ENCODE results near the gene HSD17B12. TPM values are rescaled to one million over a fixed set of nuclear protein-coding genes. Genes with fewer than 3 reads are reported as not detected.
"Not testable (repeated sequence)": the region's sequence is repeated elsewhere in the genome, so short reads cannot be mapped to it uniquely, and the experiment has no call there.

Gene HSD17B12
- total RNA-seq, 1 experiment from 2014 or later, result 88.9 TPM

DNA sequence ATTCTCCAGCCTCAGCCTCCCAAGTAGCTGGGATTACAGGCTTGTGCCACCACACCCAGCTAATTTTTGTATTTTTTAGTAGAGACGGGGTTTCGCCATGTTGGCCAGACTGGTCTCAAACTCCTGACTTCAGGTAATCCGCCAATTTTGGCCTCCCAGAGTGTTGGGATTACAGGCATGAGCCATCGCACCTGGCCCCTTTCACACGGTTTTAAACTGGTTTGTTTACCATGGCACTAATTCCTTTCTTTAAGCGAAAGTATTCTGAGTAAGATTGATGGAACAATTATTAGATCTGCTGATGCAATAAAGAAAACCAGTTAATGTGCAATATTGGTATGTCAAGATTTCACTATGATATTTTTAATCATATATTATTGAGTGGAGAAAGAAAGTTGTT is 9.3 kb upstream of the HSD17B12 start:
- DNase-seq; H3K36me3 ChIP-seq; H3K9me3 ChIP-seq (replicated peaks); H3K4me3 ChIP-seq; H3K27me3 ChIP-seq; H3K4me1 ChIP-seq; H3K27ac ChIP-seq: not testable (repeated sequence)

DNA sequence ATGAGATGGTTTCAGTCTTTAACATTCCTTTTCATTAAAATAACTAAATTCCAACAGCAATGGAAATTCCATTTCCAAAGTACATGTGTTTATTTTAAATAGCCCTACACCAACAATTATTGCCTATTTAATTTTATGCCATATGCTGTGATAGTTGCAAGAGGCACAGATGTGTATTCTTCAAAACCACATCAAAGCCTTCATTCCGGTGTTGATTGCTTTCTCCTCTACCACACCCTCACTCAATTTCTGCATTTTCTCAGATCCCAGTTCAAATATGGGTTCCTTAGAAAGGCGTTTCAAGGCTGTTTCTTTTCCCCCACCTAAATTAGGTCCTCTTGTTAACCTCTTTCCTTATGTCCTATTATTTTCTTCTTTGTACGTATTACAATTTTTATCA is 6.0 kb upstream of the HSD17B12 start:
- H3K9me3 ChIP-seq (replicated peaks), result peaks cover 2% of the 10 kb centered on the region
- no peaks in the 10 kb centered on the region for H3K36me3 ChIP-seq
- H3K27ac ChIP-seq, result no peak overlapping the region
- H3K4me3 ChIP-seq, result no peak overlapping the region
- DNase-seq, result no peak
- H3K27me3 ChIP-seq, result peaks cover 2% of the 10 kb centered on the region; the same call in 1 of the 2 replicates
- peaks cover 4% of the 10 kb centered on the region; the same call in 1 of the 2 replicates for H3K4me1 ChIP-seq

DNA sequence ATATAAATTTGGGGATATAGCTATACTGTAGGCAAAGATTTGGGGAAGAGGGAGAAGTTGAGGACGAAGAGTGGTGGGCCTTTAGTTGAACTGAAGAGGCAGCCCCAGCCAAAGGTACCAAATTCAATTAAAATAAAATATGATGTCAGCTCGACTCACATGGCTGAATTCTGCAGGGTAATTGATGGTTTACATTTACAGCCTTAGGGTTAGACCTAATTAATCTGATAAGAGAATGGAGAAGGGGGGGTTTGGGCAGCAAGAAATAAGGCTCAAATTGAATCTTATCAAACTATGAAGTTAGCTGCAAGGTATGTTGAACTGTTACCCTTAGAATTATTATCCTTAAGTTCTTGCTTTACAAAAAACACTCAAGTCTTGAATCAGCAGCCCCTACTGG is 3.6 kb upstream of the HSD17B12 start:
- Histone ChIP-seq H3K4me1 (peaks cover 5% of the 10 kb centered on the region), H3K27me3 (peaks cover 2% of the 10 kb centered on the region; the same call in 1 of the 2 replicates), H3K27ac (no peak overlapping the region), H3K9me3 (replicated peaks) (peaks cover 2% of the 10 kb centered on the region), H3K4me3 (no peak overlapping the region), H3K36me3 (no peaks in the 10 kb centered on the region)
- no peak for DNase-seq

DNA sequence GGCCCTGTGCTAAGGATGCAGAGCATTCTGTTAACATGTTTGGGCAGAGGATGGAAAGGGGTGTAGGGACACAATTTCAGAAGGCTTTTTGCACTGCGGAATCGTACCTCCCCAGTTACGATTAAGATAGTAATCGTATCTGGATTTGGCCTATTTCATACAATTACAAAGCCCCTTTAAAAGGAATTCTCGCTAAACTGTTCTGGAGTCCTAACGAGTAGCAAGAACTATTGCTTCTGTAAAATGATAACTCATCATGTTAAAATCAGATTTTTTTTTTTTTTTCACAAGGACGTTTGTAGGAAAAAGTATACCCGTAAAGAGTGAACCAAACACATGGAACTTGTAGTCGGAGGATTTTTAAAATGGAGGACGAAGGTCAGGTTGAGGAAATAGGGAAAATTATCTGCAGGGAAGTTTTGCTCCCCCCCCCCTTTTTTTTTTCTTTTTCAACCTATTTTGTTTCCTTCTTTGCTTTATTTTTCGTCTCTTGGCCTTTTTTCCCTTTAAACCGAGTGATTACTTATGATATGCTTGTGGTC is 934 bp downstream of the HSD17B12 start:
- peak in 1 of 2 experiments; percentile 48 for DNase-seq
- peak overlapping the region; percentile 82 for H3K4me3 ChIP-seq
- no peaks in the 10 kb centered on the region for H3K9me3 ChIP-seq (replicated peaks)
- peak overlapping the region; percentile 78 for H3K27ac ChIP-seq
- peaks cover 5% of the 10 kb centered on the region for H3K4me1 ChIP-seq
- H3K27me3 ChIP-seq, result no peaks in the 10 kb centered on the region
- H3K36me3 ChIP-seq, result peaks cover 22% of the 10 kb centered on the region

DNA sequence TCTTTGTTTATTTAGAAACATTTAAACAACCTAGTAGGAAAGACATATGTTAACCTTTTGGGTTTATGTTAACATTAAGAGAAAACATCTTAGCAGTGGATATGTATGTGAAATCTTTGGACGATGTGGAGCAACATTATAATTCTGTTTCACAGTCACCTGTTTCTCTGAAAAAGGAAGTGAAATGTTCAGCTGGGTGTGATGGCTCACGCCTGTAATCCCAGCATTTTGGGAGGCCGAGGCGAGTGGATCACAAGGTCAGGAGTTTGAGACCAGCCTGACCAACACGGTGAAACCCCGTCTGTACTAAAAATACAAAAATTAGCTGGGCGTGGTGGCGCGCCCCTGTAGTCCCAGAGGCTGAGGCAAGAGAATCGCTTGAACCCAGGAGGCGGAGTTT is 1.5 kb downstream of the HSD17B12 start:
- not testable (repeated sequence) for H3K4me1 ChIP-seq; H3K9me3 ChIP-seq (replicated peaks); H3K27me3 ChIP-seq; DNase-seq
- Histone ChIP-seq H3K27ac (peak overlapping the region; percentile 78), H3K36me3 (peaks cover 25% of the 10 kb centered on the region), H3K4me3 (peak overlapping the region; percentile 82)

DNA sequence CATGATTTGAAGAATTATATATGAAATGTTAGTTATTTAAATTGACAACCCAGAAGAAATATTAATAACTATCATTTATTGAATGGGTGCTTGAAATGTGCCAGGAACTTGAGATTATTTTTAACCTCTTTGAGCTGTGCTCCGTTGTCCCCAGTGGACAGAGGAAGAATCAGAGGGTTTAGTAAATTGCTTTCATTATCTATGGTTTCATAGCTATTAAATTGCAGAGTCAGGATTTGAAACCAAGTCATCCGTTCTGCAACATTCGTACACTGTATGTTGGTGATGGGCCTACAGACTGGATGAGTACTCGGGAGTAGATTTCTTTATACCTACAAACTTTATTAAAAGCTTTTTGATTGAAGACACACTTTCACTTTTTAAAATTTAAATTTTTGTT is 4.9 kb downstream of the HSD17B12 start:
- Histone ChIP-seq H3K27ac (no peak overlapping the region), H3K27me3 (no peaks in the 10 kb centered on the region), H3K4me3 (no peak overlapping the region), H3K9me3 (replicated peaks) (no peaks in the 10 kb centered on the region), H3K36me3 (peaks cover 29% of the 10 kb centered on the region), H3K4me1 (peaks cover 5% of the 10 kb centered on the region)
- no peak for DNase-seq

DNA sequence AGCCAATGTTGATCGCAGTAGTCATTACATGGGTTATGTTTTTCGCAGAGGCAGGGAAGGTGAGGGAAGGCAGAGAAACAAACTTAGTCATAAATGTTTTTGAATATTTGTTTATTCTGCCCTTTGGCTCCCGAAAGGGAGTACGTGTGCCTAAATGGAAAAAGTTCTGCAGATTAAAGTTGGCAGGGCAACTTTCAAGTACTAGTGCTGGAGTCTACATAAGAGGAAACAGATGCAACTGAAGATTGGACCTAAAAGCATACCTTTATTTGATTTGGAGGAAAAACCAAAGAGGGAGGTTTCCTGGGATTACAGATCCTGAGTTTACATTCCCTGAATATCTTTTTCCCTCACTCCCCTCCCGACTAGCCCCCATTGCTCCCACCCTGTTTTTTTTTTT is 5.7 kb downstream of the HSD17B12 start:
- H3K9me3 ChIP-seq (replicated peaks), result no peaks in the 10 kb centered on the region
- no peak overlapping the region for H3K4me3 ChIP-seq
- no peak for DNase-seq
- no peak overlapping the region for H3K27ac ChIP-seq
- H3K27me3 ChIP-seq, result no peaks in the 10 kb centered on the region
- peaks cover 5% of the 10 kb centered on the region for H3K4me1 ChIP-seq
- H3K36me3 ChIP-seq, result peaks cover 33% of the 10 kb centered on the region

DNA sequence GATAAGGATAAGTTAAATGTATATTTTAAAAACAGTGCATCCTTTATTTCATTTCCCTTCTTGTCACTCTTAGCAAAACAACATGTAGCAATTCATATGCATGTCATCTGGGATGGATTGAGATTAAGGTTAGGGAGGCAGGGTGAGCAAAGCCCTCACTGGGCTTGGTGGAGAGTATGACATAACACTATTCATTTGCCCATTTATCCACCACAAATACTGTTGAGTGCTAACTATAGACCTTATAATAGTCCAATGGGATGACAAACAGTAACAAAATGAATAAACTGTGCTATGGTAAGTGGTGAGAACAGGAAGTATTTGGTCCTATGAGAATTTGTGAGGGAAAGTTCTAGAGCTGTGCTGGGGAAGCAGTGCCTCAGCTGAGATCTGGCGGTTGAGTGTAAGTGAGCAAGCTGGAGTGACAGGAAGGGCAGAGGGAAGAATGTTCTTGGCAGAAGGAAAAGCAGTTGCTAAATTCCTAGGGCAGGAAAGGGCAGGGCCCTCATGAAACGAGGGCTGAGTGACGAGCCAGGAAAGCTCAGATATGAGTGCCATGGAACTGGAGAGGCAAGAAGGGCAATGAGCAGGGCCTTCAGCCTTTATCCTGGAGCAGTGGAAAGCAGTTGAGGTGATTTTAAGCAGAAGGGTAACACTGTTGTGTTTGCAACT is 6.7 kb downstream of the HSD17B12 start:
- DNase-seq, result no peak
- Histone ChIP-seq H3K27me3 (no peaks in the 10 kb centered on the region), H3K27ac (no peak overlapping the region), H3K4me1 (no peaks in the 10 kb centered on the region), H3K36me3 (peaks cover 33% of the 10 kb centered on the region), H3K4me3 (no peak overlapping the region), H3K9me3 (replicated peaks) (no peaks in the 10 kb centered on the region)

DNA sequence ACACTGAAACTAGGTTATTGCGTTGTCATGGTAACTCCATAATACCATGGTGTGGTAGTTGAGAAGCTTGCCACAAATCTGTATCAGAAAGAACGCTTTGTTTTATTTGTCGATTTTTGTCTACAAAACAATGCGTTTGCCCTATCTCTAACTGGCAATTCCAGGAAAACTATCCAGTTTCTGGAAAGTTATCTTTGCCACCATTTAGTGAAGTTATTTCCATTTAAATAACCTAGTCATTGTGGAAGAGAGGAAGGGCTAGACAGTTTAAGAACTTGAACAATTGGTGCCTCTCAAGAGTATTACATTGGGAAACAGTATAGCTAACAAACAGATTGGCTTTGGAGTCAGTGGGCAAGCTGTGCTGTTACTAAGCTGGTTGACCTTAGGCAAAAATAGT is 7.9 kb downstream of the HSD17B12 start:
- H3K27ac ChIP-seq, result no peak overlapping the region
- H3K27me3 ChIP-seq, result no peaks in the 10 kb centered on the region
- peaks cover 26% of the 10 kb centered on the region for H3K36me3 ChIP-seq
- no peak for DNase-seq
- no peaks in the 10 kb centered on the region for H3K9me3 ChIP-seq (replicated peaks)
- no peak overlapping the region for H3K4me3 ChIP-seq
- no peaks in the 10 kb centered on the region for H3K4me1 ChIP-seq

DNA sequence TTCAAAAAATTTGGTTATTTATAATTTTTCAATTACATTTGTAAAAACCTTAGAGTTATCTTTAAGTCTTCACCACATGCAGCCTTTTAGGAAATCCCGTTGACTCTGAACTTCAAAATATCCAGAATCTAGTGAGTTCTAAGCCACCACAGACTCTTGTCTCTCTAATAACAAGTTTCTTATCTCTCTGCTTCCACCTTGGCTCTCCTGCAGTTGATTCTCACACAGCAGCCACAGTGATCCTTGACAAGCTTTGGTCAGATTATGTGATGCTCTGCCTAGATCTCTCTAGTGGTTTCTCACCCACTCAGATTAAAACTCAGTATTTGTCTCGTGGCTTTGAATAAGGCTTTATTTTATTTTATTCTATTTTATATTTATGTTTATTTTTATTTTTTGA is 8.6 kb downstream of the HSD17B12 start:
- Histone ChIP-seq H3K36me3 (peaks cover 18% of the 10 kb centered on the region), H3K4me1 (no peaks in the 10 kb centered on the region), H3K4me3 (no peak overlapping the region), H3K27ac (no peak overlapping the region), H3K27me3 (no peaks in the 10 kb centered on the region), H3K9me3 (replicated peaks) (no peaks in the 10 kb centered on the region)
- DNase-seq, result no peak

DNA sequence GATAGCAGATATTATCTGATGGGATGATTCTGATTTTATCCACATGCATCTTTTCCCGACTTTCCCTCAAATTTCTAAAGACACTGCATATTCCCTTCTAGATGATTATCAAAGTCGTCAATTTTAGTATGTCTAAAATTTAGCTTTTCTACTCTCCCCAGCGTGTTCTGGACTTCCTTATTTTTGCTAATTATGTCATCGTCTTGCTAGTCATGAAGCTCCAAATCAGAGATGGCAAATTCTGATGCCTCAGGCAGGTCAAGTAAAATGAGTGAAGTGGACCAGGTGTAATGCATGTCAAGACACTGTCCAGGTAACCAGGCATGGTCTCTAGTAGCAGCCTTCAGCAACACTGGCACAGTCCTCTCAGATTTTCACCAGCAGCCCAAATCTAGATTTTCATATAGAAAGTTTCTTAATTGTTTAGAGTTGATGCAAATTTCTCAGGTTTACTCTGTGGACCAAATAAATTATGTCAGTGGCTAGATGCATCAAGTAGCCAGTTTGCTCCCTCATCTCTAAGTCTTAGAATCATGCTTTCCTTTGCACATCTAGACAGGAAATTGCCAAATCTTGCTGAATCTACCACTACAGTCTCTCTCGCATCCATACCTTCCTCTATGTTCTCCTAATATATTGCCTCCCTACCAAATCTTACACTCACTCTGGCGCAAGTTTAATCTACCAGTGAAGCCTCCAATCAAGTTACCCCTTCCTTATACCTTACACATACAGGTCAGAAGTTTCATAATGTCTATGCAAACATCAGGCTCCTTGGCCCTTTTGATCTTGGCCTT is 10.6 kb downstream of the HSD17B12 start:
- Histone ChIP-seq H3K27me3 (no peaks in the 10 kb centered on the region), H3K4me1 (no peaks in the 10 kb centered on the region), H3K36me3 (peaks cover 11% of the 10 kb centered on the region), H3K9me3 (replicated peaks) (no peaks in the 10 kb centered on the region), H3K4me3 (no peak overlapping the region), H3K27ac (no peak overlapping the region)
- no peak for DNase-seq

DNA sequence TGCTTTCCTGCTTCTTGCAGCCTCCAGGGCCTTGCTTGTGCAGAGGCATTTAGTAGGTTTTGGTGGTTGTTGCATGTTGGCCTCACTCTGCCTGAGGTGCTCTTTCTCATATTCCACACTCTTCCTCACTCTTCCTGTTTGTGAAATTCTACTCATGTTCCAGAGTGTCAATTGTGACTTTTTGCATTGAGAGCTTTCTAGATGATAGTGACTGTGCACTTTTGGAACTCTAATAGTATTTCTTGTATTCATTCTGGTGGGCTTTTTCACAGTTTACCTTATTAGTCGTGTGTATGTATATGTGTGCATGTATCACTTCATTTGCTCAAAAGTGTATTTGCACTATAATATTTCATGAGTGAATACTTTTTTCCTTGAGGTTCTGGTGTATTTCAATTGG is 11.3 kb downstream of the HSD17B12 start:
- Histone ChIP-seq H3K27ac (no peak overlapping the region), H3K27me3 (no peaks in the 10 kb centered on the region), H3K4me1 (no peaks in the 10 kb centered on the region), H3K36me3 (peaks cover 9% of the 10 kb centered on the region), H3K9me3 (replicated peaks) (no peaks in the 10 kb centered on the region), H3K4me3 (no peak overlapping the region)
- no peak for DNase-seq

DNA sequence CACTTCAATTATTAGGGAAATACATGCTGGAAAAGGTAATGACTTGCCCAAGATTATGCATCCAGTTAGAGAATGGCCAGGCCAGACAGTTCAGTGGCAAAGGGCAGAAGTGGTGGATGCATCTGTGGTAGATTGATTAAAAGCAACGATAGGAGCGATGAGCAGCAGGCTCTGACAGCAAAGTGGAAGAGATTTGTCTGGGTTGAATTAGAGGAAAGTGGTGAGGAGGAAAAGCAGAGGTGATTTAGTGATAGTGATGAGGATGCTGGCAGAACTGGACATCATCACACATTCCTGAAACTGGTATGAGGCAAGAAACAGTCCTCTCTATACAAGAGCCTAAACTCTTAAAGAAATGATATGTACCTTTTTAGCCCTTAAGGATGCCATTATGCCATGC is 12.5 kb downstream of the HSD17B12 start:
- Histone ChIP-seq H3K27me3 (no peaks in the 10 kb centered on the region), H3K9me3 (replicated peaks) (no peaks in the 10 kb centered on the region), H3K36me3 (peaks cover 8% of the 10 kb centered on the region), H3K27ac (no peak overlapping the region), H3K4me3 (no peak overlapping the region), H3K4me1 (no peaks in the 10 kb centered on the region)
- no peak for DNase-seq

DNA sequence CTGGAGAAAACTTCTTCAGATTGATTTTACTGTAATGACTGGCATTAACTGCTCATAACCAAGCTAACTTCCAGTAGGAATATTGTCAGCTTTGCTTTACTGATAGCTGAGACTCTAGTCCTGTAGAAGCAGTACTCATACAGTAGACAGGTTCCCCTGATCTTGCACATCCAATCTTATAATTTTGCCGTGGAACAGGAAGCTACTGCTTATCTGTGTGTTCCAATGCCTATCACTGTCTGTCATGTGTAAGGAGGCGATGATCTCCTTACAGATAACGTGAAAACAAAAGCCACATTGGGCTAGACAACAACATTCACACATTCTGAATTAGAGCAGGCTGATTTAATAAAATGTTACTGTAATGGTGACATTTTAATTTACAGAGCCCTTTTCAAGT is 13.2 kb downstream of the HSD17B12 start:
- Histone ChIP-seq H3K4me1 (no peaks in the 10 kb centered on the region), H3K27me3 (no peaks in the 10 kb centered on the region), H3K9me3 (replicated peaks) (no peaks in the 10 kb centered on the region), H3K4me3 (no peak overlapping the region), H3K27ac (no peak overlapping the region), H3K36me3 (peaks cover 8% of the 10 kb centered on the region)
- no peak for DNase-seq

DNA sequence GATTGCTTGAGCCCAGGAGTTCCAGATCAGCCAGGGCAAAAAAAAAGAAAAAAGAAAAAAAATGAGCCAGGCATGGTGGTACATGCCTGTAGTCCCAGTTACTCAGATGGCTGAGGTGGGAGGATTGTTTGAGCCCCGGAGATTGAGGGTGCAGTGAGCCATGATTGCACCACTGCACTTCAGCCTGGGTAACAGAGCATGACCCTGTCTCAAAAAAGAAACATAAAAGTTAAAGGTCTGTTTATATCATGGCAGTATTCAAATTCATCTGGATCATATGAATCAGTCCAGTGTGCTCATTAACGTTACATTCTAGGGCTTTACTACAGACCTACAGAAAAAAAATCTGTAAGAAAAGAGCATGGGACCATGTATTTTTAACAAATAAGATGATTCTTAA is 13.9 kb downstream of the HSD17B12 start:
- Histone ChIP-seq H3K4me1 (no peaks in the 10 kb centered on the region), H3K4me3 (no peak overlapping the region), H3K36me3 (peaks cover 8% of the 10 kb centered on the region), H3K27me3 (no peaks in the 10 kb centered on the region), H3K27ac (no peak overlapping the region), H3K9me3 (replicated peaks) (no peaks in the 10 kb centered on the region)
- no peak for DNase-seq
